Neural cell (in vitro differentiated cells): ENCODE data around the gene FKBP3. TPM values are rescaled to one million over a fixed set of nuclear protein-coding genes. Genes with fewer than 3 reads are reported as not detected.

ENCODE experiments used
- H2AFZ ChIP-seq: fragments of 200-600, 300-800 bp; sonication (generic), shearing (Covaris generic); 2 replicates; pipeline ENCODE4 v1.6.0; 2014; ENCODE audit warnings: low read depth, mild to moderate bottlenecking, antibody characterized with exemption, low read length, moderate library complexity
- H3F3A ChIP-seq: fragments of 200-600 bp; shearing (Covaris generic); 2 replicates; pipeline ENCODE4 v1.6.1; 2016; ENCODE audit warnings: mild to moderate bottlenecking, moderate library complexity, mixed read lengths, antibody characterized with exemption, low read length; ENCODE audit not compliant: insufficient read depth, poor library complexity, severe bottlenecking
- H3K27ac ChIP-seq: fragments of 200-600, 300-800 bp; sonication (generic), shearing (Covaris generic); 2 replicates; pipeline ENCODE4 v1.5.1; 2014; ENCODE audit warnings: mild to moderate bottlenecking, low read length, moderate library complexity
- H3K27me3 ChIP-seq: fragments of 300-800, 200-600 bp; sonication (generic), shearing (Covaris generic); 2 replicates; pipeline ENCODE4 v1.6.0; 2014; ENCODE audit warnings: mild to moderate bottlenecking, low read depth, low read length, moderate library complexity; ENCODE audit not compliant: insufficient read depth
- H3K36me3 ChIP-seq: fragments of 300-800, 200-600 bp; sonication (generic), shearing (Covaris generic); 2 replicates; pipeline ENCODE4 v1.5.1; 2014; ENCODE audit warnings: mild to moderate bottlenecking, antibody characterized with exemption, low read length, moderate library complexity; ENCODE audit not compliant: insufficient read depth
- H3K4me2 ChIP-seq: fragments of 300-800, 200-600 bp; sonication (generic), shearing (Covaris generic); 2 replicates; pipeline ENCODE4 v1.6.0; 2014; ENCODE audit warnings: mild to moderate bottlenecking, low read length
- H3K4me3 ChIP-seq: fragments of 300-800, 200-600 bp; sonication (generic), shearing (Covaris generic); 2 replicates; pipeline ENCODE4 v1.5.1; 2014; ENCODE audit warnings: mild to moderate bottlenecking, low read length, moderate library complexity
- H3K79me2 ChIP-seq: fragments of 200-600 bp; shearing (Covaris generic); replicated peaks from 2 replicates; pipeline ENCODE4 v1.6.0; 2014; ENCODE audit warnings: mild to moderate bottlenecking, low read length, moderate library complexity; ENCODE audit not compliant: insufficient read depth
- H3K9ac ChIP-seq: fragments of 300-800, 200-600 bp; sonication (generic), shearing (Covaris generic); 2 replicates; pipeline ENCODE4 v1.6.1; 2016; ENCODE audit warnings: mild to moderate bottlenecking, low read length, mixed read lengths
- H3K9me2 ChIP-seq: fragments of 200-600 bp; shearing (Covaris generic); 2 replicates; pipeline ENCODE4 v1.6.1; 2016; ENCODE audit warnings: mild to moderate bottlenecking, low read length, mixed read lengths; ENCODE audit not compliant: insufficient read depth
- H3K9me3 ChIP-seq: fragments of 200-600, 300-800 bp; sonication (generic), shearing (Covaris generic); 2 replicates; pipeline ENCODE4 v1.6.1; 2016; ENCODE audit warnings: mild to moderate bottlenecking, mixed run types, low read length, moderate library complexity, mixed read lengths
- H4K20me1 ChIP-seq: fragments of 200-600 bp; shearing (Covaris generic); 2 replicates; pipeline ENCODE4 v1.6.1; 2016; ENCODE audit warnings: mild to moderate bottlenecking, mixed run types; ENCODE audit not compliant: insufficient read depth
- CTCF ChIP-seq: fragments of 450-650 bp; IDR thresholded peaks from 2 replicates; pipeline ENCODE4 v1.5.1; 2014; ENCODE audit warnings: antibody characterized with exemption, mild to moderate bottlenecking, moderate library complexity; ENCODE audit not compliant: poor library complexity, severe bottlenecking
- EP300 ChIP-seq: fragments of 450-650 bp; conservative IDR thresholded peaks from 2 replicates; pipeline ENCODE4 v1.6.1; 2014; ENCODE audit warnings: antibody characterized with exemption, mild to moderate bottlenecking, moderate library complexity; ENCODE audit not compliant: poor library complexity, severe bottlenecking
- EZH2 ChIP-seq: fragments of 200-600, 300-800 bp; shearing (Covaris generic), sonication (generic); IDR thresholded peaks from 2 replicates; pipeline ENCODE4 v1.6.1; 2014; ENCODE audit warnings: antibody characterized with exemption, low read length, borderline replicate concordance, mild to moderate bottlenecking; ENCODE audit not compliant: insufficient read depth, poor library complexity, severe bottlenecking
- MXI1 ChIP-seq: fragments of 450-650 bp; conservative IDR thresholded peaks from 2 replicates; pipeline ENCODE4 v1.6.1; 2014; ENCODE audit warnings: antibody characterized with exemption, mild to moderate bottlenecking; ENCODE audit not compliant: poor library complexity, severe bottlenecking
- POLR2AphosphoS5 ChIP-seq: IDR thresholded peaks from 2 replicates; pipeline ENCODE4 v1.6.1; 2012
- RAD21 ChIP-seq: fragments of 450-650 bp; conservative IDR thresholded peaks from 2 replicates; pipeline ENCODE4 v1.6.1; 2014; ENCODE audit warnings: antibody characterized with exemption, mild to moderate bottlenecking, moderate library complexity
- REST ChIP-seq: IDR thresholded peaks from 2 replicates; pipeline ENCODE4 v1.6.1; 2012; ENCODE audit warnings: borderline replicate concordance
- SMC3 ChIP-seq: fragments of 450-650 bp; conservative IDR thresholded peaks from 2 replicates; pipeline ENCODE4 v1.6.1; 2014; ENCODE audit warnings: antibody characterized with exemption, mild to moderate bottlenecking, moderate library complexity; ENCODE audit not compliant: poor library complexity
- TAF1 ChIP-seq: IDR thresholded peaks from 2 replicates; pipeline ENCODE4 v1.6.1; 2012; ENCODE audit warnings: low read depth
- polyA plus RNA-seq: library from polyadenylated mRNA; depleted of rRNA; stranded (reverse); fragments of >200 nt; gene quantifications from 2 replicates; pipeline ENCODE4 v1.2.3, GENCODE V29; 2014

The FKBP3 gene
- polyA plus RNA-seq, 1 donor from 2014 or later = 189 TPM

- no peaks in the 10 kb centered on the region for H3F3A ChIP-seq
- no peak overlapping the region for H3K4me2 ChIP-seq
- no peaks in the 10 kb centered on the region for H3K36me3 ChIP-seq
- no peaks in the 10 kb centered on the region for H3K79me2 ChIP-seq
- H3K27ac ChIP-seq = no peak overlapping the region
- no peak for TF ChIP-seq RAD21
- TF ChIP-seq TAF1 = no peak
- TF ChIP-seq SMC3 = no peak
- TF ChIP-seq EP300 = no peak
- TF ChIP-seq MXI1 = no peak
- TF ChIP-seq EZH2 = no peak
- TF ChIP-seq POLR2AphosphoS5 = no peak
- no peak for TF ChIP-seq REST
- TF ChIP-seq CTCF = no peak
- H3K9me3 ChIP-seq = no peaks in the 10 kb centered on the region
- no peak overlapping the region for H3K4me3 ChIP-seq
- H2AFZ ChIP-seq = no peak overlapping the region
- H3K9ac ChIP-seq = no peak overlapping the region
- no peaks in the 10 kb centered on the region for H3K9me2 ChIP-seq
- no peaks in the 10 kb centered on the region for H3K27me3 ChIP-seq
- no peaks in the 10 kb centered on the region for H4K20me1 ChIP-seq
These were observed 62.2 kb downstream of the FKBP3 start for GRCh38 chr14:45072126-45072525.

GRCh38 chr14:45070215-45070614 is 64.1 kb downstream of the FKBP3 start:
- no peaks in the 10 kb centered on the region for H3K27me3 ChIP-seq
- H3K79me2 ChIP-seq = no peaks in the 10 kb centered on the region
- H3K27ac ChIP-seq = no peak overlapping the region
- H3K9me2 ChIP-seq = no peaks in the 10 kb centered on the region
- H4K20me1 ChIP-seq = no peaks in the 10 kb centered on the region
- H2AFZ ChIP-seq = no peak overlapping the region
- H3F3A ChIP-seq = no peaks in the 10 kb centered on the region
- H3K9ac ChIP-seq = no peak overlapping the region
- H3K36me3 ChIP-seq = no peaks in the 10 kb centered on the region
- H3K4me2 ChIP-seq = no peak overlapping the region
- H3K9me3 ChIP-seq = no peaks in the 10 kb centered on the region
- no peak for TF ChIP-seq EZH2
- no peak for TF ChIP-seq EP300
- TF ChIP-seq CTCF = no peak
- TF ChIP-seq MXI1 = no peak
- no peak for TF ChIP-seq SMC3
- TF ChIP-seq POLR2AphosphoS5 = no peak
- no peak for TF ChIP-seq RAD21
- TF ChIP-seq REST = no peak
- no peak for TF ChIP-seq TAF1
- no peak overlapping the region for H3K4me3 ChIP-seq
